T1000 (cell line): ENCODE measurements around the gene PANK2.
A peak's percentile ranks its signal among the peaks of the same experiment; 100 is the strongest.
"Not testable (repeated sequence)": the region's sequence is repeated elsewhere in the genome, so short reads cannot be mapped to it uniquely, and the experiment has no call there.

ENCODE experiments used
- DNase-seq: peaks from one replicate; lab custom pipeline; 2025; ENCODE audit warnings: mixed read lengths; lab: John Stamatoyannopoulos, UW

Gene PANK2

GRCh38 chr20:3888622-3889488 is at the start of gene PANK2:
Gene PANK2, plus strand, starts transcription at chr20:3889387.
- DNase-seq: peak; percentile 96

- not testable (repeated sequence) for DNase-seq
These were observed 49.0 kb upstream of the PANK2 start for GRCh38 chr20:3840201-3840600.

- no peak for DNase-seq
These were observed 46.7 kb upstream of the PANK2 start for GRCh38 chr20:3842348-3842930.

- DNase-seq: peak; percentile 78
These were observed 45.7 kb upstream of the PANK2 start for GRCh38 chr20:3843490-3843889.

- not testable (repeated sequence) for DNase-seq
These were observed 45.1 kb upstream of the PANK2 start for GRCh38 chr20:3843990-3844619.

GRCh38 chr20:3846378-3846739 is 42.8 kb upstream of the PANK2 start:
- no peak for DNase-seq

- peak; percentile 51 for DNase-seq
These were observed 42.3 kb upstream of the PANK2 start, which contains the start of gene MAVS for GRCh38 chr20:3846740-3847428. Gene MAVS, plus strand, starts transcription at chr20:3846834. Its CDS starts 7,791 bp downstream, at chr20:3854625.

GRCh38 chr20:3847429-3847940 is 41.7 kb upstream of the PANK2 start:
- no peak for DNase-seq

- no peak for DNase-seq
These were observed 40.6 kb upstream of the PANK2 start for GRCh38 chr20:3848565-3848964.

- DNase-seq: no peak
These were observed 34.7 kb upstream of the PANK2 start for GRCh38 chr20:3854462-3854871.

GRCh38 chr20:3857405-3857804 is 31.8 kb upstream of the PANK2 start:
- DNase-seq: no peak

- DNase-seq: no peak
These were observed 30.5 kb upstream of the PANK2 start for GRCh38 chr20:3858689-3859088.

GRCh38 chr20:3861191-3861590 is 28.0 kb upstream of the PANK2 start:
- no peak for DNase-seq

- no peak for DNase-seq
These were observed 26.9 kb upstream of the PANK2 start for GRCh38 chr20:3862333-3862732.

GRCh38 chr20:3863317-3863716 is 25.9 kb upstream of the PANK2 start:
- DNase-seq: no peak

GRCh38 chr20:3864518-3864917 is 24.7 kb upstream of the PANK2 start:
- DNase-seq: no peak

- no peak for DNase-seq
These were observed 23.9 kb upstream of the PANK2 start for GRCh38 chr20:3865152-3865886.

GRCh38 chr20:3865887-3866407 is 23.2 kb upstream of the PANK2 start:
- DNase-seq: no peak

GRCh38 chr20:3866464-3866863 is 22.7 kb upstream of the PANK2 start:
- DNase-seq: no peak

GRCh38 chr20:3867802-3868201 is 21.4 kb upstream of the PANK2 start:
- DNase-seq: no peak
